Medulla oblongata (tissue), 1 donor: ENCODE results near the gene PDE8A.
"Not testable (repeated sequence)": the region's sequence is repeated elsewhere in the genome, so short reads cannot be mapped to it uniquely, and the experiment has no call there.

Source experiments
- DNase-seq: peaks from one replicate; pipeline ENCODE4 v3.0.0-alpha.2; 2015; ENCODE audit errors: extremely low spot score

PDE8A gene

GRCh38 chr15:84988909-84989644 is 7.4 kb downstream of the PDE8A start:
- DNase-seq: no peak

- no peak for DNase-seq
These were observed 8.9 kb downstream of the PDE8A start for GRCh38 chr15:84990507-84990906.

- DNase-seq: no peak
These were observed 9.5 kb downstream of the PDE8A start for GRCh38 chr15:84991014-84991712.

GRCh38 chr15:84992157-84992944 is 10.7 kb downstream of the PDE8A start:
- DNase-seq: no peak

GRCh38 chr15:84996055-84996454 is 14.4 kb downstream of the PDE8A start:
- DNase-seq: no peak

GRCh38 chr15:84996714-84997113 is 15.1 kb downstream of the PDE8A start:
- not testable (repeated sequence) for DNase-seq

- DNase-seq: not testable (repeated sequence)
These were observed 15.6 kb downstream of the PDE8A start for GRCh38 chr15:84997214-84997613.

GRCh38 chr15:85000189-85000864 is 18.7 kb downstream of the PDE8A start:
- no peak for DNase-seq

GRCh38 chr15:85000937-85001336 is 19.3 kb downstream of the PDE8A start:
- DNase-seq: no peak

GRCh38 chr15:85002517-85002916 is 20.9 kb downstream of the PDE8A start:
- DNase-seq: no peak

- DNase-seq: peak; percentile 70
These were observed 22.1 kb downstream of the PDE8A start for GRCh38 chr15:85003593-85004312.

- DNase-seq: no peak
These were observed 22.9 kb downstream of the PDE8A start for GRCh38 chr15:85004550-85004949.

- no peak for DNase-seq
These were observed 23.7 kb downstream of the PDE8A start for GRCh38 chr15:85005319-85005718.

GRCh38 chr15:85005746-85006145 is 24.1 kb downstream of the PDE8A start:
- DNase-seq: no peak

GRCh38 chr15:85006201-85006600 is 24.5 kb downstream of the PDE8A start:
- DNase-seq: no peak

- DNase-seq: no peak
These were observed 25.0 kb downstream of the PDE8A start for GRCh38 chr15:85006655-85007054.

- no peak for DNase-seq
These were observed 25.5 kb downstream of the PDE8A start for GRCh38 chr15:85007137-85007536.

- DNase-seq: no peak
These were observed 26.2 kb downstream of the PDE8A start for GRCh38 chr15:85007741-85008397.

GRCh38 chr15:85008474-85009260 is 27.0 kb downstream of the PDE8A start:
- no peak for DNase-seq

GRCh38 chr15:85009435-85009834 is 27.8 kb downstream of the PDE8A start:
- DNase-seq: no peak
